ENCODE results near the gene SMOC1.

The SMOC1 gene

GRCh38 chr14:69983317-69983716 lies 104.1 kb downstream of the SMOC1 start:
- no peak for DNase-seq

- DNase-seq: no peak
Measured at GRCh38 chr14:69985463-69985862, 106.2 kb downstream of the SMOC1 start.

GRCh38 chr14:69986336-69986735 lies 107.1 kb downstream of the SMOC1 start:
- DNase-seq: no peak

- DNase-seq: no peak
Measured at GRCh38 chr14:69987406-69988121, 108.3 kb downstream of the SMOC1 start.

- no peak for DNase-seq
Measured at GRCh38 chr14:69988979-69989378, 109.8 kb downstream of the SMOC1 start.

GRCh38 chr14:69989622-69990021 lies 110.4 kb downstream of the SMOC1 start:
- DNase-seq: no peak

- no peak for DNase-seq
Measured at GRCh38 chr14:69990323-69990722, 111.1 kb downstream of the SMOC1 start.

GRCh38 chr14:69991422-69991821 lies 112.2 kb downstream of the SMOC1 start:
- DNase-seq: no peak

GRCh38 chr14:69992564-69992963 lies 113.3 kb downstream of the SMOC1 start:
- no peak for DNase-seq

- DNase-seq: no peak
Measured at GRCh38 chr14:69993326-69993725, 114.1 kb downstream of the SMOC1 start.

- no peak for DNase-seq
Measured at GRCh38 chr14:69994002-69994401, 114.8 kb downstream of the SMOC1 start.

- no peak for DNase-seq
Measured at GRCh38 chr14:69996216-69996615, 117.0 kb downstream of the SMOC1 start.

GRCh38 chr14:69997849-69998248 lies 118.6 kb downstream of the SMOC1 start:
- DNase-seq: no peak

- no peak for DNase-seq
Measured at GRCh38 chr14:69999261-69999674, 120.1 kb downstream of the SMOC1 start.

- no peak for DNase-seq
Measured at GRCh38 chr14:70000601-70001000, 121.4 kb downstream of the SMOC1 start.

- DNase-seq: no peak
Measured at GRCh38 chr14:70002589-70003346, 123.6 kb downstream of the SMOC1 start.

GRCh38 chr14:70004791-70005190 lies 125.6 kb downstream of the SMOC1 start:
- no peak for DNase-seq

GRCh38 chr14:70005281-70005805 lies 126.1 kb downstream of the SMOC1 start:
- DNase-seq: no peak

GRCh38 chr14:70006699-70007098 lies 127.5 kb downstream of the SMOC1 start:
- DNase-seq: no peak

GRCh38 chr14:70008284-70009262 lies 129.4 kb downstream of the SMOC1 start:
- no peak for DNase-seq

GRCh38 chr14:70009961-70010360 lies 130.7 kb downstream of the SMOC1 start:
- DNase-seq: no peak

GRCh38 chr14:70011098-70011497 lies 131.9 kb downstream of the SMOC1 start:
- DNase-seq: no peak

- DNase-seq: no peak
Measured at GRCh38 chr14:70011708-70012107, 132.5 kb downstream of the SMOC1 start.

Measured in left hindlimb (tissue), 1 donor.